Measurements from ENCODE around the gene TAAR5. TPM values are rescaled to one million over a fixed set of nuclear protein-coding genes. Genes with fewer than 3 reads are reported as not detected.
"Not testable (repeated sequence)": the region's sequence is repeated elsewhere in the genome, so short reads cannot be mapped to it uniquely, and the experiment has no call there.

The TAAR5 gene
- total RNA-seq, 1 experiment from 2014 or later: not detected

DNA sequence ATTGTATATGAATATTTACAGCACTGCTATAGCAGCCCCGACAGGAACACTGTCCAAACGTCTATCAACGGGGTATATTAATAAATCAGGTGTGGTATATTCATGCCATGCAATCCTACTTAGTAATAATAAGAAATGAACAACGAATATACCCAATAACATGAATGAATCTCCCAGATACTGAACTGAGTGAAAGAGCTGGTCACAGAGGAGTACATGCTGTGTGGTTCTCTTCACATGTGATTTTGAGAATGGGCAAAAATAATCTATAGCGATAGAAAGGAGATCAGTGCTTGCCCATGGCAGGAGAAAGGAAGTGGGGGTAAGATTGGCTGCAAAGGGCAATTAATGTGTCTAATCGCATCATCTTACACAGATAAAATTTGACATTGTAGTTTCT, 23.1 kb downstream of the TAAR5 start (continued):
- TF ChIP-seq, protein P1, sequence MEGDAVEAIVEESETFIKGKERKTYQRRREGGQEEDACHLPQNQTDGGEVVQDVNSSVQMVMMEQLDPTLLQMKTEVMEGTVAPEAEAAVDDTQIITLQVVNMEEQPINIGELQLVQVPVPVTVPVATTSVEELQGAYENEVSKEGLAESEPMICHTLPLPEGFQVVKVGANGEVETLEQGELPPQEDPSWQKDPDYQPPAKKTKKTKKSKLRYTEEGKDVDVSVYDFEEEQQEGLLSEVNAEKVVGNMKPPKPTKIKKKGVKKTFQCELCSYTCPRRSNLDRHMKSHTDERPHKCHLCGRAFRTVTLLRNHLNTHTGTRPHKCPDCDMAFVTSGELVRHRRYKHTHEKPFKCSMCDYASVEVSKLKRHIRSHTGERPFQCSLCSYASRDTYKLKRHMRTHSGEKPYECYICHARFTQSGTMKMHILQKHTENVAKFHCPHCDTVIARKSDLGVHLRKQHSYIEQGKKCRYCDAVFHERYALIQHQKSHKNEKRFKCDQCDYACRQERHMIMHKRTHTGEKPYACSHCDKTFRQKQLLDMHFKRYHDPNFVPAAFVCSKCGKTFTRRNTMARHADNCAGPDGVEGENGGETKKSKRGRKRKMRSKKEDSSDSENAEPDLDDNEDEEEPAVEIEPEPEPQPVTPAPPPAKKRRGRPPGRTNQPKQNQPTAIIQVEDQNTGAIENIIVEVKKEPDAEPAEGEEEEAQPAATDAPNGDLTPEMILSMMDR (IDR thresholded peaks at IDR 0.05): no peak
- TF ChIP-seq USF1 (CRISPR knock-in tag; IDR thresholded peaks at IDR 0.05) (no peak), GABPB1 (CRISPR knock-in tag; IDR thresholded peaks at IDR 0.05) (no peak), NFYB (CRISPR knock-in tag; conservative IDR thresholded peaks at IDR 0.05; ENCODE audit: low read depth) (no peak)
- TF ChIP-seq, protein P2, sequence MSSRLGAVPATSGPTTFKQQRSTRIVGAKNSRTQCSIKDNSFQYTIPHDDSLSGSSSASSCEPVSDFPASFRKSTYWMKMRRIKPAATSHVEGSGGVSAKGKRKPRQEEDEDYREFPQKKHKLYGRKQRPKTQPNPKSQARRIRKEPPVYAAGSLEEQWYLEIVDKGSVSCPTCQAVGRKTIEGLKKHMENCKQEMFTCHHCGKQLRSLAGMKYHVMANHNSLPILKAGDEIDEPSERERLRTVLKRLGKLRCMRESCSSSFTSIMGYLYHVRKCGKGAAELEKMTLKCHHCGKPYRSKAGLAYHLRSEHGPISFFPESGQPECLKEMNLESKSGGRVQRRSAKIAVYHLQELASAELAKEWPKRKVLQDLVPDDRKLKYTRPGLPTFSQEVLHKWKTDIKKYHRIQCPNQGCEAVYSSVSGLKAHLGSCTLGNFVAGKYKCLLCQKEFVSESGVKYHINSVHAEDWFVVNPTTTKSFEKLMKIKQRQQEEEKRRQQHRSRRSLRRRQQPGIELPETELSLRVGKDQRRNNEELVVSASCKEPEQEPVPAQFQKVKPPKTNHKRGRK (CRISPR knock-in tag; IDR thresholded peaks at IDR 0.05; ENCODE audit: borderline replicate concordance): no peak

DNA sequence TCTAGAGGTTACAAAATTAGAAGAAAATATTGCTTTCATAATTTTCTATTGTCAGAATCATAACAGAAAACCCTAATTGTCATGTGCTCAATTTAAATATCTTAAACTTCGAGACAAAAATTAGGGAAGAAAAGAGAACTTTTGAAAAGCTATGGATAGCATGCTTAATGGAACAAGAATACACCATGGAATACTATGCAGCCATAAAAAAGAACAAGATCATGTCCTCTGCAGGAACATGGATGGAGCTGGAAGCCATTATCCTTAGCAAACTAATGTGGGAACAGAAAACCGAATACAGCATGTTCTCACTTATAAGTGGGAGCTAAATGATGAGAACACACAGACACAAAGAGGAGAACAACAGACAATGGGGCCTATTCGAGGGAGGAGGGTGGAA, 29.5 kb downstream of the TAAR5 start:
- H3K27ac Mint-ChIP-seq; H3K4me1 Mint-ChIP-seq; DNase-seq (ENCODE audit: low spot score); H3K4me3 Mint-ChIP-seq; H3K36me3 Mint-ChIP-seq; H3K27me3 Mint-ChIP-seq (ENCODE audit: low read depth); H3K9me3 Mint-ChIP-seq; POLR2A ChIA-PET; CTCF ChIA-PET; ATAC-seq: not testable (repeated sequence)

- Mint-ChIP-seq H3K4me1 (peaks cover 27% of the 10 kb centered on the region), H3K4me3 (no peak within 1 kb of the TSS), H3K9me3 (no peaks in the 10 kb centered on the region), H3K36me3 (no peaks in the 10 kb centered on the region), H3K27me3 (ENCODE audit: low read depth) (no peaks in the 10 kb centered on the region), H3K27ac (no peak within 1 kb of the TSS)
- ChIA-PET CTCF (no interaction called here), POLR2A (no interaction called here)
- DNase-seq (ENCODE audit: low spot score) (no peak), ATAC-seq (no peak)
- no peak for TF ChIP-seq ATF2 (CRISPR knock-in tag; IDR thresholded peaks at IDR 0.05; ENCODE audit: borderline replicate concordance, low read depth)
- TF ChIP-seq, protein P3, sequence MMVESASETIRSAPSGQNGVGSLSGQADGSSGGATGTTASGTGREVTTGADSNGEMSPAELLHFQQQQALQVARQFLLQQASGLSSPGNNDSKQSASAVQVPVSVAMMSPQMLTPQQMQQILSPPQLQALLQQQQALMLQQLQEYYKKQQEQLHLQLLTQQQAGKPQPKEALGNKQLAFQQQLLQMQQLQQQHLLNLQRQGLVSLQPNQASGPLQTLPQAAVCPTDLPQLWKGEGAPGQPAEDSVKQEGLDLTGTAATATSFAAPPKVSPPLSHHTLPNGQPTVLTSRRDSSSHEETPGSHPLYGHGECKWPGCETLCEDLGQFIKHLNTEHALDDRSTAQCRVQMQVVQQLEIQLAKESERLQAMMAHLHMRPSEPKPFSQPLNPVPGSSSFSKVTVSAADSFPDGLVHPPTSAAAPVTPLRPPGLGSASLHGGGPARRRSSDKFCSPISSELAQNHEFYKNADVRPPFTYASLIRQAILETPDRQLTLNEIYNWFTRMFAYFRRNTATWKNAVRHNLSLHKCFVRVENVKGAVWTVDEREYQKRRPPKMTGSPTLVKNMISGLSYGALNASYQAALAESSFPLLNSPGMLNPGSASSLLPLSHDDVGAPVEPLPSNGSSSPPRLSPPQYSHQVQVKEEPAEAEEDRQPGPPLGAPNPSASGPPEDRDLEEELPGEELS (CRISPR knock-in tag; IDR thresholded peaks at IDR 0.05): no peak
- no peak for TF ChIP-seq ZNF138 (CRISPR knock-in tag; conservative IDR thresholded peaks at IDR 0.05)
- no peak for TF ChIP-seq ZNF423 (CRISPR knock-in tag; IDR thresholded peaks at IDR 0.05)
- no peak for TF ChIP-seq FOXK1 (CRISPR knock-in tag; IDR thresholded peaks at IDR 0.05)
- TF ChIP-seq SMAD3 (CRISPR knock-in tag; IDR thresholded peaks at IDR 0.05; ENCODE audit: borderline replicate concordance): no peak
- TF ChIP-seq HMGXB4 (CRISPR knock-in tag; IDR thresholded peaks at IDR 0.05): no peak
- no peak for TF ChIP-seq EMX1 (CRISPR knock-in tag; IDR thresholded peaks at IDR 0.05)
- TF ChIP-seq ATF6 (CRISPR knock-in tag; IDR thresholded peaks at IDR 0.05): no peak
- TF ChIP-seq CREB1 (CRISPR knock-in tag; IDR thresholded peaks at IDR 0.05): no peak
- TF ChIP-seq, protein P4, sequence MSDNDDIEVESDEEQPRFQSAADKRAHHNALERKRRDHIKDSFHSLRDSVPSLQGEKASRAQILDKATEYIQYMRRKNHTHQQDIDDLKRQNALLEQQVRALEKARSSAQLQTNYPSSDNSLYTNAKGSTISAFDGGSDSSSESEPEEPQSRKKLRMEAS (CRISPR knock-in tag; IDR thresholded peaks at IDR 0.05): no peak
- TF ChIP-seq USF2 (CRISPR knock-in tag; IDR thresholded peaks at IDR 0.05): no peak
- TF ChIP-seq FOXP1 (CRISPR knock-in tag; IDR thresholded peaks at IDR 0.05; ENCODE audit: borderline replicate concordance): no peak
- no peak for TF ChIP-seq MYBL2 (CRISPR knock-in tag; IDR thresholded peaks at IDR 0.05)
- TF ChIP-seq GTF2I (CRISPR knock-in tag; conservative IDR thresholded peaks at IDR 0.05): no peak
- TF ChIP-seq NFE2L1 (CRISPR knock-in tag; IDR thresholded peaks at IDR 0.05): no peak
- no peak for TF ChIP-seq NFYB (CRISPR knock-in tag; conservative IDR thresholded peaks at IDR 0.05; ENCODE audit: low read depth)
- TF ChIP-seq ZNF416 (CRISPR knock-in tag; IDR thresholded peaks at IDR 0.05): no peak
These were observed 37.2 kb downstream of the TAAR5 start, which contains the start of gene TAAR8 for GRCh38 chr6:132552372-132552771. TSS of gene TAAR8 (plus strand) at chr6:132552672. CDS start at chr6:132552693, 21 bp downstream.
